K562 (cell line): ENCODE data around the gene NFIC. TPM values are rescaled to one million over a fixed set of nuclear protein-coding genes. Genes with fewer than 3 reads are reported as not detected.

ENCODE experiments used
- CAMTA2 ChIP-seq: fragments of 250-450 bp; sonication (Bioruptor Pico); conservative IDR thresholded peaks from 2 replicates; pipeline ENCODE4 v1.5.1; 2022
- CEBPB ChIP-seq: fragments of 450-650 bp; IDR thresholded peaks from 2 replicates; pipeline ENCODE4 v1.6.1; 2016; ENCODE audit warnings: missing genetic modification characterization, missing compliant biosample characterization
- CHAMP1 ChIP-seq: fragments of 450-650 bp; IDR thresholded peaks from 2 replicates; pipeline ENCODE4 v1.6.1; 2016; ENCODE audit warnings: mild to moderate bottlenecking
- HMGN3 ChIP-seq: IDR thresholded peaks from 2 replicates; pipeline ENCODE4 v1.6.1; 2011; ENCODE audit warnings: borderline replicate concordance, low read depth, mild to moderate bottlenecking, mixed read lengths, low read length; ENCODE audit not compliant: insufficient read length; ENCODE audit errors: extremely low read depth
- HNRNPH1 ChIP-seq: fragments of 200-400 bp; formaldehyde crosslinking; optimal IDR thresholded peaks from 2 replicates; pipeline ENCODE3; 2017; ENCODE audit warnings: low read depth, mild to moderate bottlenecking, low read length, moderate library complexity
- HNRNPUL1 ChIP-seq: fragments of 200-400 bp; formaldehyde crosslinking; IDR thresholded peaks from 2 replicates; pipeline ENCODE4 v1.6.1; 2017; ENCODE audit warnings: low read length
- IRF2 ChIP-seq: sonication (generic); formaldehyde crosslinking; IDR thresholded peaks from 2 replicates; pipeline ENCODE4 v1.8.1; 2022; ENCODE audit warnings: mild to moderate bottlenecking, missing genetic modification reagents
- KLF10 ChIP-seq: fragments of 250-450 bp; sonication (Bioruptor Pico); IDR thresholded peaks from 2 replicates; pipeline ENCODE4 v1.6.1; 2021; ENCODE audit warnings: matching md5 sums
- MAZ ChIP-seq, 2 experiments: fragments of 450-650 bp in 1 of 2; sonication (generic) in 1 of 2; formaldehyde crosslinking; IDR thresholded peaks in 1 of 2; conservative IDR thresholded peaks in 1 of 2; 2 replicates each; pipeline versions ENCODE4 v1.4.0 to v1.5.0; 2020; ENCODE audit warnings: mild to moderate bottlenecking in 1 of 2, missing genetic modification reagents in 1 of 2
- MECOM ChIP-seq: fragments of 250-450 bp; sonication (Bioruptor Pico); IDR thresholded peaks from 2 replicates; pipeline ENCODE4 v1.8.0; 2022; ENCODE audit warnings: inconsistent platforms
- MEF2D ChIP-seq: conservative IDR thresholded peaks from 2 replicates; pipeline ENCODE4 v1.6.1; 2016; ENCODE audit warnings: low read depth, missing genetic modification characterization, missing compliant biosample characterization
- MLX ChIP-seq, 2 experiments: fragments of 450-650 bp in 1 of 2; sonication (generic) in 1 of 2; formaldehyde crosslinking; conservative IDR thresholded peaks; 2 replicates each; pipeline versions ENCODE4 v1.4.0 to v1.8.1; 2020 to 2022; ENCODE audit warnings: mild to moderate bottlenecking in 1 of 2, missing genetic modification reagents in 1 of 2
- NCOR1 ChIP-seq: fragments of 450-650 bp; IDR thresholded peaks from 2 replicates; pipeline ENCODE4 v1.6.1; 2016; ENCODE audit warnings: mild to moderate bottlenecking, moderate library complexity
- NEUROD1 ChIP-seq: fragments of 150-350 bp; IDR thresholded peaks from 2 replicates; pipeline ENCODE4 v1.6.1; 2014; ENCODE audit warnings: borderline replicate concordance, low read length, low read depth; ENCODE audit not compliant: partially characterized antibody
- SIX5 ChIP-seq, 2 experiments: IDR thresholded peaks; 2 replicates each; pipeline ENCODE4 v1.6.1; 2011; ENCODE audit warnings: low read length in 2 of 2, borderline replicate concordance in 1 of 2, low read depth in 1 of 2, mild to moderate bottlenecking in 1 of 2, moderate library complexity in 1 of 2; ENCODE audit not compliant: insufficient read depth in 1 of 2
- SP1 ChIP-seq: sonication (generic); formaldehyde crosslinking; IDR thresholded peaks from 2 replicates; pipeline ENCODE4 v1.8.1; 2022; ENCODE audit warnings: mild to moderate bottlenecking, missing genetic modification reagents
- TSC22D4 ChIP-seq: fragments of 450-650 bp; IDR thresholded peaks from 2 replicates; pipeline ENCODE4 v1.6.1; 2016; ENCODE audit warnings: missing genetic modification characterization, missing biosample characterization, control low read depth
- ZNF140 ChIP-seq: fragments of 250-450 bp; sonication (Bioruptor Pico); IDR thresholded peaks from 2 replicates; pipeline ENCODE4 v1.8.0; 2021; ENCODE audit warnings: moderate library complexity, mild to moderate bottlenecking, inconsistent platforms
- ZNF253 ChIP-seq: fragments of 250-450 bp; sonication (Bioruptor Pico); conservative IDR thresholded peaks from 2 replicates; pipeline ENCODE4 v1.6.1; 2021; ENCODE audit warnings: mild to moderate bottlenecking
- ZNF551 ChIP-seq: fragments of 250-450 bp; sonication (Bioruptor Pico); IDR thresholded peaks from 2 replicates; pipeline ENCODE4 v1.5.0; 2021; ENCODE audit warnings: mild to moderate bottlenecking, moderate library complexity
- polyA plus RNA-seq, 8 experiments: library from polyadenylated mRNA; depleted of rRNA in 4 of 8; stranded (reverse) in 5 of 8; unstranded in 3 of 8; fragments of >200 nt; fragmentation: Nextera tagmentation in 2 of 8; fragmentation: Illumina TruSeq in 1 of 8; extraction: Ambion mirVana in 2 of 8; extraction: Trizol in 1 of 8; gene quantifications; 2 replicates each; pipeline versions ENCODE4 v1.2.1 to v1.2.3, GENCODE V29; 2011 to 2014; ENCODE audit warnings: inconsistent platforms in 1 of 8, missing spikeins in 1 of 8
- total RNA-seq, 7 experiments: library from RNA; depleted of rRNA in 6 of 7; stranded (reverse); fragments of >200 nt in 6 of 7; fragmentation: Illumina TruSeq in 2 of 7; extraction: Trizol in 2 of 7; gene quantifications; 2 replicates each; pipeline versions ENCODE4 v1.2.1 to v1.2.3, GENCODE V29; 2011 to 2021; ENCODE audit warnings: low replicate concordance in 1 of 7
- TF ChIP-seq, protein P1 (sequence below): IDR thresholded peaks from 2 replicates; pipeline ENCODE4 v1.6.1; 2014; ENCODE audit warnings: antibody characterized with exemption

The NFIC gene
- total and polyA plus RNA-seq, 9 of the 15 experiments (the other 6 are each of a cell fraction or from before 2014, with no cell fraction given): 0.71 to 62.1 (median 6.9) TPM

GRCh38 chr19:3359015-3359918 lies 7.1 kb upstream of the NFIC start (continued):
- TF ChIP-seq CHAMP1 (no peak), NCOR1 (no peak), MAZ (CRISPR knock-in tag; conservative IDR thresholded peaks at IDR 0.05 in 1 of 2, IDR thresholded peaks at IDR 0.05 in 1 of 2) (peak; percentile 50 to 61; a peak in 3 of 4 replicates), CAMTA2 (CRISPR knock-in tag) (no peak), CEBPB (tag) (no peak), ZNF551 (CRISPR knock-in tag) (no peak), HNRNPUL1 (no peak), NEUROD1 (no peak), HNRNPH1 (no peak), SIX5 (IDR thresholded peaks at IDR 0.05; ENCODE audit: borderline replicate concordance in 1 of 2, insufficient read depth in 1 of 2, low read depth in 1 of 2, low read length in 2 of 2) (no peak), HMGN3 (no peak), MEF2D (tag) (no peak), ZNF253 (CRISPR knock-in tag) (no peak), TSC22D4 (tag) (no peak), ZNF140 (CRISPR knock-in tag) (no peak), KLF10 (no peak), MECOM (no peak), IRF2 (CRISPR knock-in tag) (peak; percentile 92), SP1 (no peak), MLX (CRISPR knock-in tag; conservative IDR thresholded peaks at IDR 0.05) (no peak)
- TF ChIP-seq, protein P1, sequence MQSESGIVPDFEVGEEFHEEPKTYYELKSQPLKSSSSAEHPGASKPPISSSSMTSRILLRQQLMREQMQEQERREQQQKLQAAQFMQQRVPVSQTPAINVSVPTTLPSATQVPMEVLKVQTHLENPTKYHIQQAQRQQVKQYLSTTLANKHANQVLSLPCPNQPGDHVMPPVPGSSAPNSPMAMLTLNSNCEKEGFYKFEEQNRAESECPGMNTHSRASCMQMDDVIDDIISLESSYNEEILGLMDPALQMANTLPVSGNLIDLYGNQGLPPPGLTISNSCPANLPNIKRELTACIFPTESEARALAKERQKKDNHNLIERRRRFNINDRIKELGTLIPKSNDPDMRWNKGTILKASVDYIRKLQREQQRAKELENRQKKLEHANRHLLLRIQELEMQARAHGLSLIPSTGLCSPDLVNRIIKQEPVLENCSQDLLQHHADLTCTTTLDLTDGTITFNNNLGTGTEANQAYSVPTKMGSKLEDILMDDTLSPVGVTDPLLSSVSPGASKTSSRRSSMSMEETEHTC: no peak
